Prostate gland (tissue), 2 donors: ENCODE measurements around the gene CADPS.

Source experiments
- CTCF ChIP-seq, 4 experiments: fragments of 200-600 bp in 2 of 4; fragments of 450-650 bp in 2 of 4; sonication (generic) in 2 of 4; IDR thresholded peaks; 1 replicate in 3 of 4; 2 replicates in 1 of 4; pipeline ENCODE4 v1.5.1; 2016 to 2019; ENCODE audit warnings: antibody characterized with exemption in 4 of 4, mild to moderate bottlenecking in 2 of 4, moderate library complexity in 2 of 4
- POLR2A ChIP-seq: fragments of 450-650 bp; IDR thresholded peaks from one replicate; pipeline ENCODE4 v1.6.1; 2016; ENCODE audit warnings: antibody characterized with exemption, mild to moderate bottlenecking
- POLR2AphosphoS5 ChIP-seq: sonication (generic); formaldehyde crosslinking; IDR thresholded peaks from one replicate; pipeline ENCODE4 v1.6.1; 2017; ENCODE audit warnings: antibody characterized with exemption

GRCh38 chr3:62793946-62794345 is 81.3 kb downstream of the CADPS start:
- no peak for TF ChIP-seq CTCF (IDR thresholded peaks at IDR 0.05)
- no peak for TF ChIP-seq POLR2AphosphoS5
- TF ChIP-seq POLR2A = no peak
